NCI-H446 (cell line): ENCODE data around the gene MEX3C.
A peak's percentile ranks its signal among the peaks of the same experiment; 100 is the strongest.

ENCODE experiments used
- DNase-seq, 2 experiments: peaks; one replicate each; lab custom pipeline; 2025; lab: John Stamatoyannopoulos, UW

MEX3C gene

GRCh38 chr18:51153659-51154371 lies 43.7 kb downstream of the MEX3C start:
- DNase-seq, result no peak

GRCh38 chr18:51151568-51152511 lies 45.6 kb downstream of the MEX3C start:
- no peak for DNase-seq

GRCh38 chr18:51151185-51151567 lies 46.3 kb downstream of the MEX3C start:
- no peak for DNase-seq

- DNase-seq, result peak in 1 of 2 experiments; percentile 17
These were observed 47.3 kb downstream of the MEX3C start for GRCh38 chr18:51150113-51150700.

GRCh38 chr18:51149670-51150069 lies 47.8 kb downstream of the MEX3C start:
- DNase-seq, result no peak

GRCh38 chr18:51146909-51147308 lies 50.6 kb downstream of the MEX3C start:
- DNase-seq, result no peak

GRCh38 chr18:51138936-51139335 lies 58.5 kb downstream of the MEX3C start:
- DNase-seq, result no peak

- no peak for DNase-seq
These were observed 59.6 kb downstream of the MEX3C start for GRCh38 chr18:51137891-51138290.

- no peak for DNase-seq
These were observed 60.3 kb downstream of the MEX3C start for GRCh38 chr18:51137026-51137729.

- no peak for DNase-seq
These were observed 61.7 kb downstream of the MEX3C start for GRCh38 chr18:51135795-51136194.

GRCh38 chr18:51135364-51135763 lies 62.1 kb downstream of the MEX3C start:
- no peak for DNase-seq

- DNase-seq, result no peak
These were observed 62.8 kb downstream of the MEX3C start for GRCh38 chr18:51134721-51135120.

- no peak for DNase-seq
These were observed 63.8 kb downstream of the MEX3C start for GRCh38 chr18:51133580-51134160.

GRCh38 chr18:51132256-51132935 lies 65.1 kb downstream of the MEX3C start:
- no peak for DNase-seq

- no peak for DNase-seq
These were observed 68.9 kb downstream of the MEX3C start for GRCh38 chr18:51128533-51128932.

- no peak for DNase-seq
These were observed 69.8 kb downstream of the MEX3C start for GRCh38 chr18:51127664-51128063.

GRCh38 chr18:51125976-51126375 lies 71.5 kb downstream of the MEX3C start:
- no peak for DNase-seq
